Natural killer cell (primary cell): ENCODE measurements around the gene STUM. TPM values are rescaled to one million over a fixed set of nuclear protein-coding genes. Genes with fewer than 3 reads are reported as not detected.

ENCODE experiments used
- ATAC-seq, 3 donors: fragments of 150-1000 bp in 2 of 3; fragments of 200-7000 bp in 1 of 3; cut with Tn5 transposase; 1 replicate in 1 of 3; 2 replicates in 2 of 3; pipeline ENCODE4 v1.10.0; 2021; ENCODE audit warnings: mild to moderate bottlenecking in 2 of 3, moderate library complexity in 2 of 3
- DNase-seq, 2 donors: peaks; one replicate each; pipeline versions ENCODE4 v3.0.0 to v3.0.0-alpha.2; 2013 to 2021; ENCODE audit warnings: mixed read lengths in 1 of 2
- H3K27ac ChIP-seq: one replicate; pipeline ENCODE4 v1.5.1; 2013; ENCODE audit warnings: mild to moderate bottlenecking, low read length
- H3K27me3 ChIP-seq: one replicate; pipeline ENCODE4 v1.6.1; 2013; ENCODE audit warnings: low read length; ENCODE audit not compliant: control insufficient read depth, insufficient read depth
- H3K36me3 ChIP-seq: one replicate; pipeline ENCODE4 v1.6.1; 2013; ENCODE audit warnings: low read length; ENCODE audit not compliant: control insufficient read depth, insufficient read depth
- H3K4me1 ChIP-seq: one replicate; pipeline ENCODE4 v1.6.1; 2013; ENCODE audit warnings: low read length; ENCODE audit not compliant: control insufficient read depth, insufficient read depth
- H3K4me3 ChIP-seq: one replicate; pipeline ENCODE4 v1.5.1; 2013; ENCODE audit warnings: low read length
- H3K9me3 ChIP-seq: one replicate; pipeline ENCODE4 v1.6.1; 2013; ENCODE audit warnings: low read length; ENCODE audit not compliant: control insufficient read depth, insufficient read depth
- H3K27ac Mint-ChIP-seq, 2 donors: one replicate each; pipeline ENCODE4 v1.8.0; 2022; ENCODE audit warnings: mild to moderate bottlenecking in 2 of 2, mixed read lengths in 2 of 2, moderate library complexity in 1 of 2
- H3K27me3 Mint-ChIP-seq, 2 donors: one replicate each; pipeline ENCODE4 v1.8.0; 2022; ENCODE audit warnings: low read depth in 2 of 2, mixed read lengths in 2 of 2
- H3K36me3 Mint-ChIP-seq: one replicate; pipeline ENCODE4 v1.8.0; 2022; ENCODE audit warnings: mixed read lengths
- H3K4me1 Mint-ChIP-seq, 2 donors: one replicate each; pipeline ENCODE4 v1.8.0; 2022; ENCODE audit warnings: mixed read lengths in 2 of 2
- H3K4me3 Mint-ChIP-seq: one replicate; pipeline ENCODE4 v1.8.0; 2022; ENCODE audit warnings: mild to moderate bottlenecking, moderate library complexity, mixed read lengths
- H3K9me3 Mint-ChIP-seq, 2 donors: one replicate each; pipeline ENCODE4 v1.8.0; 2022; ENCODE audit warnings: mixed read lengths in 2 of 2
- WGBS: methylation state at CpG from one replicate; pipeline ENCODE4 v1.1.7; 2013; ENCODE audit warnings: missing lambda C conversion rate; ENCODE audit not compliant: insufficient coverage; 5-methylcytosine and 5-hydroxymethylcytosine counted together
- intact Hi-C: fragments of 100-400 bp; cut with micrococcal nuclease; formaldehyde crosslinking; loops from one replicate; pipeline ENCODE4 v1.14.2; 2022
- total RNA-seq, 4 donors: library from RNA; stranded (reverse); fragments of 120-200 nt in 1 of 4; gene quantifications; one replicate each; pipeline versions ENCODE4 v1.2.3 to v1.2.4, GENCODE V29; 2013 to 2022
- TF ChIP-seq, protein P1 (sequence below): fragments of 200-600 bp; IDR thresholded peaks from one replicate; pipeline ENCODE4 v1.8.0; 2022; ENCODE audit warnings: antibody characterized with exemption

STUM gene
- total RNA-seq, 3 donors from 2014 or later (not counting 1 experiment from before 2014, with no cell fraction given), result not detected

DNA sequence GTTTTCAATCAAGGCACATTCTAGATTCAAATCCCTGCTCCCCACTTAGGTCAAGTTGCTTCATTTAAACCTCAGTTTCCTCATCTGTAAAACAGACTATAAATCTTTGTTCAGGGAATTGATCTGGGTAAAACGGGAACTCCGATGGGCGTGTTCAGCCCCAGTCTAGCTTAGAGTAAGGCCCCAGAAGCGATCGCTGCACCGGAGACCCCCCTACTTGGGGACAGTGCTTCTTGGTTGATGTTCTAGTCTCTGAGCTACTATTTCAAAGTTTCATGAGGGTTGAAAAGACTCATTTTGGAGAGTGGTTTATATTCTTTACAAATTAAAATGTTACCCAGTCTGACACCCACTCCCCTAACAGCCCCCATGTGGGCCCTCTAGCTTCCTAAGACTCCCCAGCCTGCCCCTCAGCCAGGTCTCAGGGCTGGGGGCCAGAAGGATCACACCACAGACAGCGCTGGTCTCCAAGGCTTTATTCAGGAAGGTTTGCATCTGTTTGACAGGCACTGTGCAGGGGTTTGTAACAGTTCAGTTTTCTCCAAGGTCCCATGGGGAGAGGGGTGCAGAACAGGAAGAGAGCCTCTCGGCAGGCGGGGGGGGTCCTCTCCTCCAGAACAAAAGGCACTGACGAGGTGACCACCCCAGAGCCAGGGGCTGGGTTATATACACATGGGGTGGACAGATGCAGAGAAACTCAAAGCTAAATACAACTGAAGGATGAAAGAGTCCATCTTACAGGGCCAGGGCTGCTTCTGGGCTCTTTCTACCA, 82.9 kb downstream of the STUM start:
- H3K4me3 ChIP-seq, result no peak overlapping the region
- peaks cover 45% of the 10 kb centered on the region for H3K4me1 ChIP-seq
- H3K36me3 Mint-ChIP-seq, result no peaks in the 10 kb centered on the region
- 87% methylated on average over 10 of the region's 10 CpGs for WGBS
- H3K27me3 ChIP-seq, result no peaks in the 10 kb centered on the region
- H3K27ac Mint-ChIP-seq, result peak overlapping the region; percentile 71 to 74
- H3K27ac ChIP-seq, result no peak overlapping the region
- no peak overlapping the region for H3K4me3 Mint-ChIP-seq
- DNase-seq (no peak), ATAC-seq (no peak)
- no peaks in the 10 kb centered on the region for H3K9me3 ChIP-seq
- H3K27me3 Mint-ChIP-seq, result no peaks in the 10 kb centered on the region
- no peaks in the 10 kb centered on the region for H3K9me3 Mint-ChIP-seq
- TF ChIP-seq, protein P1, sequence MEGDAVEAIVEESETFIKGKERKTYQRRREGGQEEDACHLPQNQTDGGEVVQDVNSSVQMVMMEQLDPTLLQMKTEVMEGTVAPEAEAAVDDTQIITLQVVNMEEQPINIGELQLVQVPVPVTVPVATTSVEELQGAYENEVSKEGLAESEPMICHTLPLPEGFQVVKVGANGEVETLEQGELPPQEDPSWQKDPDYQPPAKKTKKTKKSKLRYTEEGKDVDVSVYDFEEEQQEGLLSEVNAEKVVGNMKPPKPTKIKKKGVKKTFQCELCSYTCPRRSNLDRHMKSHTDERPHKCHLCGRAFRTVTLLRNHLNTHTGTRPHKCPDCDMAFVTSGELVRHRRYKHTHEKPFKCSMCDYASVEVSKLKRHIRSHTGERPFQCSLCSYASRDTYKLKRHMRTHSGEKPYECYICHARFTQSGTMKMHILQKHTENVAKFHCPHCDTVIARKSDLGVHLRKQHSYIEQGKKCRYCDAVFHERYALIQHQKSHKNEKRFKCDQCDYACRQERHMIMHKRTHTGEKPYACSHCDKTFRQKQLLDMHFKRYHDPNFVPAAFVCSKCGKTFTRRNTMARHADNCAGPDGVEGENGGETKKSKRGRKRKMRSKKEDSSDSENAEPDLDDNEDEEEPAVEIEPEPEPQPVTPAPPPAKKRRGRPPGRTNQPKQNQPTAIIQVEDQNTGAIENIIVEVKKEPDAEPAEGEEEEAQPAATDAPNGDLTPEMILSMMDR, result no peak
- intact Hi-C loops, result no loop called here
- H3K4me1 Mint-ChIP-seq, result peaks cover 25 to 30% of the 10 kb centered on the region in 2 donors
- peaks cover 41% of the 10 kb centered on the region for H3K36me3 ChIP-seq

DNA sequence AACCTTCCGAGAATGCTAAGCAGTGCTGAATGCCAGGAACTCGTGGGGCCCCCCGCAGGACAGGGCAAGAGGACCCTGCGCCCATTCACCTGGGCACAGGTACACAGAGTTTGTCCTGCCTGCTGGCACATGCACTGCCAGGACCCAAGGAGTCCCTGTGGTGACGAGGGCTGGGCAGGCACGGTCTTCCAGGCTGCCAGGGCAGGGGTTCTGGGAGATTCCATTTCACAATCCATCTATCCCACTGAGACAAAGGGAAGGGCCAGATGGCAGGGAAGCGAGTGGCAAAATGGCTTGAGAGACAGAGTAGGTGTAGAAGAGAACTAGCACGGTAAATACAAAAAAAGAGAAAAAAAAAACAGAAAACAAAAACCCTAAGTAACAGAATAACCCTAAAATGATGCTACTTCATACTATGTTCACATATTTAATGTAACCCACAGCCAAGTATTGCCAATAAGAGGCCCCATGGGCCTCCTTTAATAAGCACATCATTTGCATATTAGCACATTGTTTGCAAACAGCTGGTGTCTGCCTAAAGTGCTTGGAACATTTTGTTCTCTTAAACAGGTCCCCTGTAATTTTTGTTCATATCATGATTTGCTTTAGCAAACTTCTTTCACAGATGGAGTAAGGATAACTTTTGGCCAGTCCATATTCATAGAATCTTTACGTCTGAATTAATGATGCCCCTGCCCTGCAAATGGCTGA, 83.8 kb downstream of the STUM start:
- Mint-ChIP-seq H3K4me1 (peaks cover 20 to 27% of the 10 kb centered on the region in 2 donors), H3K4me3 (no peak overlapping the region), H3K27me3 (no peaks in the 10 kb centered on the region), H3K36me3 (no peaks in the 10 kb centered on the region), H3K9me3 (no peaks in the 10 kb centered on the region), H3K27ac (peak overlapping the region; percentile 71 to 74)
- H3K27ac ChIP-seq, result peak overlapping the region; percentile 43
- peaks cover 49% of the 10 kb centered on the region for H3K36me3 ChIP-seq
- H3K4me3 ChIP-seq, result no peak overlapping the region
- DNase-seq (no peak), ATAC-seq (no peak)
- WGBS, result 95% methylated on average over 8 of the region's 9 CpGs
- H3K4me1 ChIP-seq, result peaks cover 42% of the 10 kb centered on the region
- H3K9me3 ChIP-seq, result no peaks in the 10 kb centered on the region
- TF ChIP-seq, protein P1, result no peak
- no peaks in the 10 kb centered on the region for H3K27me3 ChIP-seq
- intact Hi-C loops, result no loop called here

GRCh38 chr1:226632922-226633351, 84.4 kb downstream of the STUM start:
- peaks cover 20 to 26% of the 10 kb centered on the region in 2 donors for H3K4me1 Mint-ChIP-seq
- intact Hi-C loops, result no loop called here

More at GRCh38 chr1:226632922-226633351, 84.4 kb downstream of the STUM start:
- Mint-ChIP-seq H3K27me3 (no peaks in the 10 kb centered on the region), H3K36me3 (no peaks in the 10 kb centered on the region), H3K27ac (peak overlapping the region; percentile 71 to 74), H3K9me3 (no peaks in the 10 kb centered on the region), H3K4me3 (no peak overlapping the region)
- DNase-seq (no peak), ATAC-seq (no peak)
- H3K27ac ChIP-seq, result peak overlapping the region; percentile 43
- 36% methylated on average over 8 of the region's 10 CpGs for WGBS
- H3K4me3 ChIP-seq, result no peak overlapping the region
- no peaks in the 10 kb centered on the region for H3K9me3 ChIP-seq
- H3K27me3 ChIP-seq, result no peaks in the 10 kb centered on the region
- H3K4me1 ChIP-seq, result peaks cover 42% of the 10 kb centered on the region
- H3K36me3 ChIP-seq, result peaks cover 54% of the 10 kb centered on the region
- TF ChIP-seq, protein P1, result no peak
